Gastroesophageal sphincter (tissue), 4 donors: ENCODE measurements around the gene LINC00632. TPM values are rescaled to one million over a fixed set of nuclear protein-coding genes. Genes with fewer than 3 reads are reported as not detected.
A peak's percentile ranks its signal among the peaks of the same experiment; 100 is the strongest.

ENCODE experiments used
- ATAC-seq: fragments of 150-250 bp; one replicate; pipeline ENCODE4 v1.9.1; 2016; ENCODE audit warnings: mild to moderate bottlenecking, moderate library complexity
- H3K27ac ChIP-seq, 4 donors: fragments of 200-600 bp; sonication (generic) in 3 of 4; 1 replicate in 3 of 4; 2 replicates in 1 of 4; pipeline ENCODE4 v1.5.1; 2016 to 2019
- H3K27me3 ChIP-seq: fragments of 200-600 bp; sonication (generic); one replicate; pipeline ENCODE4 v1.5.1; 2019
- H3K36me3 ChIP-seq, 2 donors: fragments of 200-600 bp; sonication (generic); one replicate each; pipeline ENCODE4 v1.5.1; 2019; ENCODE audit warnings: control low read depth in 1 of 2
- H3K4me1 ChIP-seq, 3 donors: fragments of 200-600 bp; sonication (generic); 1 replicate in 2 of 3; 2 replicates in 1 of 3; pipeline ENCODE4 v1.5.1; 2016 to 2019; ENCODE audit warnings: control low read depth in 2 of 3
- H3K4me3 ChIP-seq, 2 donors: fragments of 200-600 bp; sonication (generic); one replicate each; pipeline ENCODE4 v1.5.1; 2019; ENCODE audit warnings: mild to moderate bottlenecking in 1 of 2, moderate library complexity in 1 of 2
- H3K9me3 ChIP-seq, 3 donors: fragments of 200-600 bp; sonication (generic); one replicate each; pipeline ENCODE4 v1.5.1; 2017 to 2019; ENCODE audit warnings: control low read depth in 2 of 3
- EP300 ChIP-seq: sonication (generic); formaldehyde crosslinking; IDR thresholded peaks from one replicate; pipeline ENCODE4 v1.6.1; 2017; ENCODE audit warnings: antibody characterized with exemption, mild to moderate bottlenecking
- POLR2A ChIP-seq, 2 donors: fragments of 450-650 bp; IDR thresholded peaks; one replicate each; pipeline ENCODE4 v1.6.1; 2017; ENCODE audit warnings: antibody characterized with exemption in 2 of 2, mild to moderate bottlenecking in 2 of 2, moderate library complexity in 1 of 2
- POLR2AphosphoS5 ChIP-seq: sonication (generic); formaldehyde crosslinking; IDR thresholded peaks from one replicate; pipeline ENCODE4 v1.6.1; 2017; ENCODE audit warnings: antibody characterized with exemption
- WGBS, 2 donors: methylation state at CpG; one replicate each; pipeline ENCODE4 v1.1.5; 2018; ENCODE audit warnings: low coverage in 1 of 2; 5-methylcytosine and 5-hydroxymethylcytosine counted together
- total RNA-seq, 4 donors: library from RNA; depleted of rRNA; stranded (reverse); fragments of >200 nt; gene quantifications; one replicate each; pipeline ENCODE4 v1.1.0, GENCODE V29; 2016
- TF ChIP-seq, protein P1 (sequence below), 4 experiments: fragments of 200-600 bp in 2 of 4; fragments of 450-650 bp in 2 of 4; sonication (generic) in 1 of 4; IDR thresholded peaks; one replicate each; pipeline ENCODE4 v1.5.1; 2017 to 2019; ENCODE audit warnings: antibody characterized with exemption in 4 of 4, mild to moderate bottlenecking in 2 of 4, moderate library complexity in 2 of 4

The LINC00632 gene
- total RNA-seq, 4 donors from 2014 or later = 18.2 to 29.6 (median 21.2) TPM

GRCh38 chrX:140733766-140734342 lies 24.3 kb downstream of the LINC00632 start:
- Histone ChIP-seq H3K9me3 (no peaks in the 10 kb centered on the region), H3K27ac (no peak overlapping the region), H3K4me3 (no peak overlapping the region), H3K27me3 (no peaks in the 10 kb centered on the region), H3K36me3 (no peaks in the 10 kb centered on the region), H3K4me1 (no peaks in the 10 kb centered on the region)
- TF ChIP-seq, protein P1, sequence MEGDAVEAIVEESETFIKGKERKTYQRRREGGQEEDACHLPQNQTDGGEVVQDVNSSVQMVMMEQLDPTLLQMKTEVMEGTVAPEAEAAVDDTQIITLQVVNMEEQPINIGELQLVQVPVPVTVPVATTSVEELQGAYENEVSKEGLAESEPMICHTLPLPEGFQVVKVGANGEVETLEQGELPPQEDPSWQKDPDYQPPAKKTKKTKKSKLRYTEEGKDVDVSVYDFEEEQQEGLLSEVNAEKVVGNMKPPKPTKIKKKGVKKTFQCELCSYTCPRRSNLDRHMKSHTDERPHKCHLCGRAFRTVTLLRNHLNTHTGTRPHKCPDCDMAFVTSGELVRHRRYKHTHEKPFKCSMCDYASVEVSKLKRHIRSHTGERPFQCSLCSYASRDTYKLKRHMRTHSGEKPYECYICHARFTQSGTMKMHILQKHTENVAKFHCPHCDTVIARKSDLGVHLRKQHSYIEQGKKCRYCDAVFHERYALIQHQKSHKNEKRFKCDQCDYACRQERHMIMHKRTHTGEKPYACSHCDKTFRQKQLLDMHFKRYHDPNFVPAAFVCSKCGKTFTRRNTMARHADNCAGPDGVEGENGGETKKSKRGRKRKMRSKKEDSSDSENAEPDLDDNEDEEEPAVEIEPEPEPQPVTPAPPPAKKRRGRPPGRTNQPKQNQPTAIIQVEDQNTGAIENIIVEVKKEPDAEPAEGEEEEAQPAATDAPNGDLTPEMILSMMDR (IDR thresholded peaks at IDR 0.05) = peak; percentile 39 to 78 (median 45)
- no peak for TF ChIP-seq EP300
- 20% methylated on average over 10 of the region's 10 CpGs for WGBS, 2 donors
- ATAC-seq = peak; percentile 78

GRCh38 chrX:140744085-140744484 lies 34.5 kb downstream of the LINC00632 start:
- no peaks in the 10 kb centered on the region for H3K27me3 ChIP-seq
- TF ChIP-seq EP300 (no peak), POLR2AphosphoS5 (no peak), POLR2A (IDR thresholded peaks at IDR 0.05) (no peak)
- TF ChIP-seq, protein P1 (IDR thresholded peaks at IDR 0.05) = no peak
- no peaks in the 10 kb centered on the region for H3K4me1 ChIP-seq
- H3K36me3 ChIP-seq = no peaks in the 10 kb centered on the region
- no peak for ATAC-seq
- no peaks in the 10 kb centered on the region for H3K9me3 ChIP-seq
- no peak overlapping the region for H3K27ac ChIP-seq
- H3K4me3 ChIP-seq = no peak overlapping the region

- Histone ChIP-seq H3K27me3 (no peaks in the 10 kb centered on the region), H3K36me3 (no peaks in the 10 kb centered on the region), H3K4me1 (no peaks in the 10 kb centered on the region), H3K9me3 (no peaks in the 10 kb centered on the region), H3K27ac (no peak overlapping the region), H3K4me3 (no peak overlapping the region)
- TF ChIP-seq POLR2AphosphoS5 (no peak), POLR2A (IDR thresholded peaks at IDR 0.05) (no peak), EP300 (no peak)
- TF ChIP-seq, protein P1 (IDR thresholded peaks at IDR 0.05) = no peak
- 43 to 54% methylated on average over 5 to 6 of the region's 6 CpGs for WGBS, 2 donors
- no peak for ATAC-seq
These were observed 47.4 kb downstream of the LINC00632 start for GRCh38 chrX:140756941-140757340.

GRCh38 chrX:140762061-140762460 lies 52.5 kb downstream of the LINC00632 start:
- Histone ChIP-seq H3K27ac (no peak overlapping the region), H3K4me1 (peaks cover 0 to 9% (median 0%) of the 10 kb centered on the region in 3 donors), H3K4me3 (no peak overlapping the region), H3K27me3 (no peaks in the 10 kb centered on the region), H3K36me3 (no peaks in the 10 kb centered on the region), H3K9me3 (no peaks in the 10 kb centered on the region)
- ATAC-seq = peak; percentile 59
- TF ChIP-seq POLR2A (IDR thresholded peaks at IDR 0.05) = no peak
- TF ChIP-seq, protein P1 (IDR thresholded peaks at IDR 0.05) = peak; percentile 17 to 74 (median 46)
- 0 to 2% methylated on average over 6 to 7 of the region's 7 CpGs for WGBS, 2 donors

DNA sequence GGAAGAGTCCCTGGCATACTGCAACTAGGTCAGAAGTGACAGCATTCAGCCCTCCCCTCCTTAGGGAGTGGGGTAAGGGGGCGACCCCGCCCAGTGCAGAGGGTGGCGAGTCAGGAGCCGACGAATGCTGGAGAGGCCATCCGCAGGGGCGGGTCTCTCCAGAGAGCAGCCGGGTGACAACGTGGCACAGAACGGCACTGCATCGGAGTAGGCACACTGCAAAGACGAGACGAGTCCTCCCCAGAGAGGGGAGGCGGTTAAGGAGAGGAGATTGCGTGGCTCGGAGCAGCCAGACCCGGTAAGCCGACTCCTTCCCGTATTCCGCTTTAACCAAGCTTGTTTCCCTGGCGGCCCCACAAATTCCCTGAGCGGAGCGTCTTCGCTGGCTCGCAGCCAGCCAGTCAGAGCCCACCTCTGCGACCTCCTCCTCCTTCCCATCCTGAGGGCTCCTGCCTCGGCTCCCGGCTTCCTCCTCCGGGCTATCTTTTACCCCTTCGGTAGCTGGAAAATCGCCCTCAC lies 54.9 kb downstream of the LINC00632 start:
- peaks cover 0 to 9% (median 0%) of the 10 kb centered on the region in 3 donors for H3K4me1 ChIP-seq
- TF ChIP-seq, protein P1 (IDR thresholded peaks at IDR 0.05) = no peak
- TF ChIP-seq POLR2AphosphoS5 = no peak
- no peak for TF ChIP-seq POLR2A (IDR thresholded peaks at IDR 0.05)
- TF ChIP-seq EP300 = no peak
- no peaks in the 10 kb centered on the region for H3K36me3 ChIP-seq
- WGBS, 2 donors = 36% methylated on average over 6 of the region's 31 CpGs; no CpG with 5 or more reads in 1 of the 2 donors
- peak; percentile 22 for ATAC-seq
- peak overlapping the region in 1 of 4 donors; percentile 21 for H3K27ac ChIP-seq
- no peaks in the 10 kb centered on the region for H3K9me3 ChIP-seq
- H3K4me3 ChIP-seq = peak overlapping the region; percentile 25 to 44
- no peaks in the 10 kb centered on the region for H3K27me3 ChIP-seq
